OCI-LY3 (cell line): ENCODE data around the gene PGLYRP3.

Experiments
- H2AFZ ChIP-seq: fragments of 200-600, 300-600 bp; shearing (Covaris generic); 2 replicates; pipeline ENCODE4 v1.6.0; 2014; ENCODE audit warnings: antibody characterized with exemption, low read depth, low read length
- H3K27ac ChIP-seq: fragments of 200-600, 300-600 bp; sonication (generic); 2 replicates; pipeline ENCODE4 v1.5.1; 2014; ENCODE audit warnings: mild to moderate bottlenecking, low read length, moderate library complexity, mixed read lengths
- H3K27me3 ChIP-seq: fragments of 200-600, 300-600 bp; sonication (generic); 2 replicates; pipeline ENCODE4 v1.6.1; 2014; ENCODE audit warnings: low read depth, low read length, mixed read lengths
- H3K36me3 ChIP-seq: fragments of 200-600, 300-600 bp; sonication (generic); replicated peaks from 2 replicates; pipeline ENCODE3; 2014; ENCODE audit warnings: low read depth, low read length, mixed read lengths
- H3K4me1 ChIP-seq: fragments of 300-600, 200-600 bp; sonication (generic); 2 replicates; pipeline ENCODE4 v1.6.1; 2014; ENCODE audit warnings: low read length, mixed read lengths
- H3K4me2 ChIP-seq: fragments of 200-600, 300-600 bp; sonication (generic); 2 replicates; pipeline ENCODE4 v1.6.1; 2014; ENCODE audit warnings: low read length, mixed read lengths
- H3K4me3 ChIP-seq: fragments of 300-600, 200-600 bp; sonication (generic); 2 replicates; pipeline ENCODE4 v1.5.1; 2014; ENCODE audit warnings: antibody characterized with exemption, mild to moderate bottlenecking, low read length, moderate library complexity
- H3K79me2 ChIP-seq: fragments of 300-600, 200-600 bp; shearing (Covaris generic); 2 replicates; pipeline ENCODE4 v1.6.1; 2014; ENCODE audit warnings: mild to moderate bottlenecking, low read length, mixed read lengths
- H3K9ac ChIP-seq: fragments of 300-600, 200-600 bp; shearing (Covaris generic); 2 replicates; pipeline ENCODE4 v1.6.0; 2014; ENCODE audit warnings: mild to moderate bottlenecking, low read length, moderate library complexity
- H3K9me3 ChIP-seq: fragments of 200-600, 300-600 bp; shearing (Covaris generic); 2 replicates; pipeline ENCODE4 v1.6.1; 2014; ENCODE audit warnings: low read length, mixed read lengths; ENCODE audit not compliant: insufficient read depth
- H4K20me1 ChIP-seq: fragments of 200-600, 300-600 bp; sonication (generic); 2 replicates; pipeline ENCODE4 v1.6.1; 2016; ENCODE audit warnings: low read length, mixed read lengths; ENCODE audit not compliant: insufficient read depth
- CTCF ChIP-seq: fragments of 200-600, 300-600 bp; sonication (generic); IDR thresholded peaks from 2 replicates; pipeline ENCODE4 v1.5.1; 2014; ENCODE audit warnings: antibody characterized with exemption, low read length, low read depth
- EZH2phosphoT487 ChIP-seq: fragments of 200-600 bp; shearing (Covaris generic); IDR thresholded peaks from 2 replicates; pipeline ENCODE4 v1.6.1; 2018; ENCODE audit warnings: antibody characterized with exemption, mixed run types, low read depth

PGLYRP3 gene

GRCh38 chr1:153350321-153350957, 37.7 kb upstream of the PGLYRP3 start:
- Histone ChIP-seq H3K4me1 (peaks cover 59% of the 10 kb centered on the region), H4K20me1 (no peaks in the 10 kb centered on the region; the same call in 1 of the 2 replicates), H2AFZ (no peak overlapping the region), H3K4me3 (peak overlapping the region; percentile 52), H3K27me3 (peaks cover 27% of the 10 kb centered on the region), H3K36me3 (no peaks in the 10 kb centered on the region), H3K4me2 (peak overlapping the region; percentile 71), H3K9me3 (no peaks in the 10 kb centered on the region), H3K79me2 (no peaks in the 10 kb centered on the region), H3K27ac (no peak overlapping the region), H3K9ac (peak overlapping the region; percentile 32; the same call in 1 of the 2 replicates)
- TF ChIP-seq CTCF (no peak), EZH2phosphoT487 (no peak)

DNA sequence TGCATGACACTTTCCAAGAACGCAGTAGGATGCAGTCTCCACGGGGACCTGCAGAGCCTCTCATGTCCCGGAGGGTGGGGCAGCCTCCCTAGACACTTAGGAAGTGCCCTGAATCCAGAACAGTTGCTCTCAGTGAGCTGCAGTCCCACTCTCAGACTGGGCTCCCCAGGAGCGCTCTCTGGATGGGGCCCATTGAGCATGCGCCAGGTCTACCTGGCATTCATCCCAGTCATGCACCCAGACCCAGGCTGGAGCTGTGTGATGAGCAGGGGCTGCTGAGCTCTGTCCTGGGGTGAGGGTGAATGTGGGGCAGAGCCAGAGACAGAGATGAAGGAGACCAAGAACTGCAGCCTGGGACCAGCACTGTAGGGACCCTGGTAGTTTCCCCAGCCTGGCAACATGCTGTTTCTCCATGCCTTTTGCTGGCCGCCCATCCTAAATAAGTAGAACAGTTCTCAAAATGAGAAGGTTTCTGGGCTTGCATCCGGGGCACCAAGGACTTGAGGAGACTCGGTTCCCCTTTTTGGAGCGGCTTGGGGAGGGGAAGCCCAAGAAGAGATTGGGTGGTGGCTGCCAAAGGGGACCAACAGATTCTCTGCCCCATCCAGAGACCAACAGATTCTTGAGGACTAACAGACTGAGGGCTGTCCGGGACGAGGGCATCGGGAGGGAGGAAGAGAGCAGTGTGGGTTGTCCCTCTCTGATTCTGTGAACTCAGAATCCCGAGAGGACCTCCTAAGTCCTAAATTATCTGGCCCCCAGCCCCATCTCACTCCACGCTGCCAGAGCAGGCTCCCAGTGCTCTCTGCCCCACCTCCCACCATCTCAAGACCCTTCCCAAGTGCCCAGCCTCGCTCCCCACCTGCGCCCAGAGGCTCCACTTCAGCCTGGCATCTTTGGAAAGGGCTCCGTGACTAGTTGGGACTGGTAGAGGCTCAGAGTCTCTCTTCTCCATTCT, 36.9 kb upstream of the PGLYRP3 start:
- H3K36me3 ChIP-seq, result no peaks in the 10 kb centered on the region
- TF ChIP-seq EZH2phosphoT487, result no peak
- TF ChIP-seq CTCF, result no peak
- 0 out of 2 replicates have a peak overlapping the region, but pooled peaks have one; percentile 24 for H2AFZ ChIP-seq
- peaks cover 67% of the 10 kb centered on the region for H3K4me1 ChIP-seq
- no peaks in the 10 kb centered on the region for H3K9me3 ChIP-seq
- H4K20me1 ChIP-seq, result no peaks in the 10 kb centered on the region; the same call in 1 of the 2 replicates
- peak overlapping the region; percentile 71 for H3K4me2 ChIP-seq
- H3K27me3 ChIP-seq, result peaks cover 24% of the 10 kb centered on the region
- H3K79me2 ChIP-seq, result no peaks in the 10 kb centered on the region
- peak overlapping the region; percentile 52 for H3K4me3 ChIP-seq
- H3K9ac ChIP-seq, result peak overlapping the region; percentile 32
- no peak overlapping the region for H3K27ac ChIP-seq

DNA sequence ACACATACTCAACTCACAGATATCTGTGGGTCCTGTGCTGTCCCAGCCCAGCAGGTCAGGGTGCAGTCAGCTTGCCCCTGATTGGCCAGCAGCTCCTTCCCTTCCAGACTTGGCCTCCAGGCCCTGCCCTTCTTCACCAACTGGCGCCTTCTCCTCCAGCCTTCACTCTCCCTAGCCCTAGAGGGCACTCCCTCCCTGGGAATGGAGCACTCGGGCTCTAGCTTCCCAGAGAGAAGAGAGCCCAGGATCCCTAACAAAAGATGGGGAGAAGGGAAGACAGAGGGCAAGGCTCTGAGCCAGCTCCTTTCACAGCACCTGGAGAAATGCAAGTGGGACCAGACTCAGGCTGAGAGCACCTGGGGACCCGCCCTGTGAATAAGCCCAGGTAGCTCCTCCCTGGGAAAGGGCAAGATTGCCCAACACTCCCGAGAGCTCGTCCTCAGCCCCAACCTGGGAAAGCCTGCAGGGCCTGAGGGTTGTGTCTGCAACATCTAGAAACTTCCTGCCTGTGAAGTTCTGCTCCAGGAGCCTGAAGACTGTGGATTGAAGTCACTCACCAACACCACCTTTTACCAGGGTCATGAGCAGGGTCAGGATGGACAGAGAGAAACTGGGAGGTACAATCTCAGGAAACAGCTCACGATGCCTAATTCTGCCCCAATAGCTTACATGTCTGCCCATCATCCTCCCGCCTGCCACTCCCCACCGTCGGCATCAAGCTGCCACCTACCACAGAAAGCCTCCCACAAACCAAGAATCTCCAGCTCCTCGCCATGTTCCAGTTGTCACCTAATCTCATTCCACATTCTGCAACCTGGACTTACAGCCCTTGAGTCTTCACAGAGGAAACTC, 36.0 kb upstream of the PGLYRP3 start, which contains the start of gene PGLYRP4:
TSS of gene PGLYRP4 (minus strand) at position 331 of the 852 bp plus-strand sequence. CDS start 909 bp downstream, outside the sequence.
- H3K27me3 ChIP-seq, result peaks cover 24% of the 10 kb centered on the region
- peaks cover 76% of the 10 kb centered on the region for H3K4me1 ChIP-seq
- H3K36me3 ChIP-seq, result no peaks in the 10 kb centered on the region
- H3K4me2 ChIP-seq, result peak within 1 kb of the TSS; percentile 71
- no peaks in the 10 kb centered on the region for H3K9me3 ChIP-seq
- peak within 1 kb of the TSS; percentile 52 for H3K4me3 ChIP-seq
- H4K20me1 ChIP-seq, result no peaks in the 10 kb centered on the region; the same call in 1 of the 2 replicates
- no peaks in the 10 kb centered on the region for H3K79me2 ChIP-seq
- H3K27ac ChIP-seq, result no peak within 1 kb of the TSS
- TF ChIP-seq EZH2phosphoT487, result no peak
- TF ChIP-seq CTCF, result no peak
- H3K9ac ChIP-seq, result peak within 1 kb of the TSS; percentile 32; the same call in 1 of the 2 replicates
- 0 out of 2 replicates have a peak within 1 kb of the TSS, but pooled peaks have one; percentile 24 for H2AFZ ChIP-seq
